H1 (cell line): ENCODE measurements around the gene CLDN7. TPM values are rescaled to one million over a fixed set of nuclear protein-coding genes. Genes with fewer than 3 reads are reported as not detected.

Source experiments
- CTCF ChIA-PET: fragments of 300-600 bp; sonication (Branson Sonifier 250); formaldehyde crosslinking; loops from one replicate; lab custom pipeline; 2021; ENCODE audit not compliant: partially characterized antibody; lab: Charles Lee
- POLR2A ChIA-PET: fragments of 300-600 bp; sonication (Branson Sonifier 250); formaldehyde crosslinking; loops from one replicate; lab custom pipeline; 2021; ENCODE audit warnings: inconsistent platforms; ENCODE audit not compliant: partially characterized antibody; lab: Charles Lee
- DNase-seq, 2 experiments: peaks; one replicate each; pipeline versions ENCODE4 v3.0.0 to v3.0.0-alpha.2; 2010 to 2022; ENCODE audit warnings: low spot score in 2 of 2, low read depth in 1 of 2, mixed read lengths in 1 of 2
- FAIRE-seq: peaks from 2 replicates; lab custom pipeline; 2011; peaks lifted over from hg19 to GRCh38; lab: Jason Lieb, UNC
- H2AFZ ChIP-seq: 2 replicates; pipeline ENCODE4 v1.8.1; 2012; ENCODE audit warnings: low read length, inconsistent platforms
- H2AK5ac ChIP-seq: 2 replicates; pipeline ENCODE4 v1.6.1; 2013; ENCODE audit warnings: low read depth, low read length
- H2BK120ac ChIP-seq: replicated peaks from 2 replicates; pipeline ENCODE3; 2013; ENCODE audit warnings: low read depth, low read length, inconsistent platforms
- H2BK12ac ChIP-seq: 2 replicates; pipeline ENCODE4 v1.6.1; 2013; ENCODE audit warnings: low read depth, low read length
- H2BK15ac ChIP-seq: 2 replicates; pipeline ENCODE4 v1.6.1; 2013; ENCODE audit warnings: low read length
- H2BK20ac ChIP-seq: 2 replicates; pipeline ENCODE4 v1.6.1; 2013; ENCODE audit warnings: low read length
- H2BK5ac ChIP-seq: 2 replicates; pipeline ENCODE4 v1.6.1; 2013; ENCODE audit warnings: low read depth, low read length
- H3K14ac ChIP-seq: 2 replicates; pipeline ENCODE4 v1.6.1; 2013; ENCODE audit warnings: inconsistent platforms; ENCODE audit not compliant: insufficient read length
- H3K18ac ChIP-seq: 2 replicates; pipeline ENCODE4 v1.6.1; 2013; ENCODE audit warnings: low read length; ENCODE audit errors: extremely low read depth
- H3K23ac ChIP-seq: 2 replicates; pipeline ENCODE4 v1.6.1; 2013; ENCODE audit warnings: inconsistent platforms; ENCODE audit not compliant: insufficient read length
- H3K23me2 ChIP-seq: 2 replicates; pipeline ENCODE4 v1.6.1; 2013; ENCODE audit warnings: low read depth, low read length
- H3K27ac ChIP-seq: 2 replicates; pipeline ENCODE4 v1.6.1; 2011; ENCODE audit warnings: low read depth, low read length, inconsistent platforms
- H3K27me3 ChIP-seq, 4 experiments: replicated peaks in 1 of 4; 1 replicate in 1 of 4; 2 replicates in 3 of 4; pipeline versions ENCODE4 v1.6.1 to v1.8.1; 2011 to 2013; ENCODE audit warnings: low read length in 3 of 4, mild to moderate bottlenecking in 3 of 4, inconsistent platforms in 2 of 4, mixed read lengths in 2 of 4, moderate library complexity in 1 of 4; ENCODE audit not compliant: control insufficient read depth in 3 of 4, insufficient read depth in 3 of 4; ENCODE audit errors: extremely low read depth in 1 of 4
- H3K36me3 ChIP-seq, 4 experiments: 2 replicates each; pipeline versions ENCODE4 v1.6.1 to v1.8.1; 2011 to 2013; ENCODE audit warnings: mild to moderate bottlenecking in 4 of 4, low read length in 3 of 4, moderate library complexity in 2 of 4, control low read depth in 1 of 4, inconsistent platforms in 1 of 4; ENCODE audit not compliant: insufficient read depth in 4 of 4, control insufficient read depth in 2 of 4
- H3K4ac ChIP-seq: replicated peaks from 2 replicates; pipeline ENCODE3; 2013; ENCODE audit warnings: low read length, low read depth, mixed read lengths, inconsistent platforms; ENCODE audit not compliant: insufficient read length
- H3K4me1 ChIP-seq, 4 experiments: replicated peaks in 1 of 4; 1 replicate in 1 of 4; 2 replicates in 3 of 4; pipeline versions ENCODE4 v1.6.1 to v1.8.1; 2011 to 2013; ENCODE audit warnings: low read length in 3 of 4, inconsistent platforms in 2 of 4, mixed read lengths in 1 of 4; ENCODE audit not compliant: insufficient read depth in 4 of 4, control insufficient read depth in 3 of 4
- H3K4me2 ChIP-seq, 2 experiments: 2 replicates each; pipeline versions ENCODE4 v1.6.1 to v1.8.1; 2011 to 2013; ENCODE audit warnings: low read depth in 2 of 2, low read length in 2 of 2, control low read depth in 1 of 2, inconsistent platforms in 1 of 2, mild to moderate bottlenecking in 1 of 2; ENCODE audit not compliant: insufficient read depth in 1 of 2
- H3K4me3 ChIP-seq, 4 experiments: fragments of 200-600, 300-600 bp in 1 of 4; sonication (generic), shearing (Covaris generic), sonication (Bioruptor Twin) in 1 of 4; 2 replicates each; pipeline versions ENCODE4 v1.5.1 to v1.8.1; 2011 to 2016; ENCODE audit warnings: low read length in 4 of 4, low read depth in 3 of 4, control low read depth in 2 of 4, inconsistent platforms in 2 of 4, mild to moderate bottlenecking in 2 of 4, mixed read lengths in 1 of 4, moderate library complexity in 1 of 4; ENCODE audit not compliant: insufficient read depth in 2 of 4; ENCODE audit errors: extremely low read depth in 1 of 4
- H3K56ac ChIP-seq: replicated peaks from 2 replicates; pipeline ENCODE3; 2013; ENCODE audit warnings: low read depth, mild to moderate bottlenecking, mixed read lengths, low read length, inconsistent platforms; ENCODE audit not compliant: insufficient read length
- H3K79me1 ChIP-seq: 2 replicates; pipeline ENCODE4 v1.6.1; 2013; ENCODE audit warnings: low read depth, low read length, control low read depth
- H3K79me2 ChIP-seq, 2 experiments: 2 replicates each; pipeline versions ENCODE4 v1.6.1 to v1.8.1; 2012 to 2013; ENCODE audit warnings: low read length in 2 of 2, mild to moderate bottlenecking in 2 of 2, inconsistent platforms in 1 of 2; ENCODE audit not compliant: insufficient read depth in 2 of 2, control insufficient read depth in 1 of 2
- H3K9ac ChIP-seq, 4 experiments: replicated peaks in 1 of 4; 1 replicate in 1 of 4; 2 replicates in 3 of 4; pipeline versions ENCODE4 v1.6.1 to v1.8.1; 2011 to 2013; ENCODE audit warnings: low read depth in 3 of 4, low read length in 3 of 4, control low read depth in 2 of 4, mild to moderate bottlenecking in 2 of 4, moderate library complexity in 2 of 4, inconsistent platforms in 1 of 4; ENCODE audit errors: extremely low read depth in 1 of 4
- H3K9me3 ChIP-seq, 2 experiments: 2 replicates each; pipeline versions ENCODE4 v1.6.1 to v1.8.1; 2012 to 2013; ENCODE audit warnings: mild to moderate bottlenecking in 2 of 2, moderate library complexity in 2 of 2, control low read depth in 1 of 2, inconsistent platforms in 1 of 2, low read depth in 1 of 2, low read length in 1 of 2, mixed read lengths in 1 of 2; ENCODE audit not compliant: insufficient read depth in 2 of 2
- H4K20me1 ChIP-seq, 2 experiments: replicated peaks in 1 of 2; 2 replicates each; pipeline versions ENCODE3 to v1.8.1; 2011 to 2013; ENCODE audit warnings: inconsistent platforms in 2 of 2, low read length in 2 of 2, mild to moderate bottlenecking in 1 of 2; ENCODE audit not compliant: insufficient read depth in 2 of 2, control insufficient read depth in 1 of 2
- H4K5ac ChIP-seq: 2 replicates; pipeline ENCODE4 v1.6.1; 2013; ENCODE audit warnings: low read length, low read depth, mixed read lengths, inconsistent platforms; ENCODE audit not compliant: insufficient read length
- H4K8ac ChIP-seq: 2 replicates; pipeline ENCODE4 v1.8.0; 2013; ENCODE audit warnings: mild to moderate bottlenecking, moderate library complexity, low read length, inconsistent platforms; ENCODE audit not compliant: insufficient read depth; ENCODE audit errors: extremely low read depth
- H4K91ac ChIP-seq: replicated peaks from 2 replicates; pipeline ENCODE3; 2013; ENCODE audit warnings: low read length, mixed read lengths, inconsistent platforms; ENCODE audit not compliant: insufficient read length
- CHD1 ChIP-seq: IDR thresholded peaks from 2 replicates; pipeline ENCODE4 v1.6.1; 2012; ENCODE audit warnings: low read depth, low read length, improper control_type of control experiment
- E2F6 ChIP-seq: IDR thresholded peaks from 2 replicates; pipeline ENCODE4 v1.6.1; 2012; ENCODE audit warnings: inconsistent platforms
- POLR2A ChIP-seq, 2 experiments: IDR thresholded peaks; 1 replicate in 1 of 2; 2 replicates in 1 of 2; pipeline ENCODE4 v1.6.1; 2011; ENCODE audit warnings: low read depth in 2 of 2, low read length in 2 of 2, mild to moderate bottlenecking in 2 of 2; ENCODE audit errors: control extremely low read depth in 1 of 2
- SP2 ChIP-seq: IDR thresholded peaks from 2 replicates; pipeline ENCODE4 v1.6.1; 2012; ENCODE audit warnings: mild to moderate bottlenecking, low read length, inconsistent platforms
- WGBS, 2 experiments: shearing (Covaris generic) in 1 of 2; methylation state at CpG; one replicate each; pipeline versions ENCODE4 v1.1.6 to v1.1.7; 2013 to 2015; ENCODE audit warnings: low lambda C conversion rate in 2 of 2, mixed read lengths in 2 of 2, inconsistent platforms in 1 of 2, low coverage in 1 of 2, missing lambda C conversion rate in 1 of 2; ENCODE audit not compliant: insufficient replicate concordance in 2 of 2, insufficient coverage in 1 of 2, insufficient read length in 1 of 2; ENCODE audit errors: extremely low coverage in 1 of 2, missing lambda C conversion rate in 1 of 2; 5-methylcytosine and 5-hydroxymethylcytosine counted together
- polyA plus RNA-seq, 7 experiments: library from polyadenylated mRNA; depleted of rRNA in 3 of 7; stranded (reverse) in 5 of 7; unstranded in 2 of 7; fragments of >200 nt in 5 of 7; fragments of 200-250 nt in 2 of 7; gene quantifications; 1 replicate in 5 of 7; 2 replicates in 1 of 7; 4 replicates in 1 of 7; pipeline versions ENCODE4 v1.2.1 to v1.2.3, GENCODE V29; 2011 to 2013; ENCODE audit warnings: missing spikeins in 2 of 7, mixed read lengths in 2 of 7
- total RNA-seq: library from RNA; stranded (reverse); fragmentation: NEBNext Ultra II Directional; extraction: Animal tissue kit (Norgen Biotek cat#: 25700); gene quantifications from 2 replicates; pipeline ENCODE4 v1.2.1, GENCODE V29; 2021

CLDN7 gene
- total and polyA plus RNA-seq, 2 of the 8 experiments (the other 6 are each of a cell fraction or from before 2014, with no cell fraction given): 118 to 119 TPM

DNA sequence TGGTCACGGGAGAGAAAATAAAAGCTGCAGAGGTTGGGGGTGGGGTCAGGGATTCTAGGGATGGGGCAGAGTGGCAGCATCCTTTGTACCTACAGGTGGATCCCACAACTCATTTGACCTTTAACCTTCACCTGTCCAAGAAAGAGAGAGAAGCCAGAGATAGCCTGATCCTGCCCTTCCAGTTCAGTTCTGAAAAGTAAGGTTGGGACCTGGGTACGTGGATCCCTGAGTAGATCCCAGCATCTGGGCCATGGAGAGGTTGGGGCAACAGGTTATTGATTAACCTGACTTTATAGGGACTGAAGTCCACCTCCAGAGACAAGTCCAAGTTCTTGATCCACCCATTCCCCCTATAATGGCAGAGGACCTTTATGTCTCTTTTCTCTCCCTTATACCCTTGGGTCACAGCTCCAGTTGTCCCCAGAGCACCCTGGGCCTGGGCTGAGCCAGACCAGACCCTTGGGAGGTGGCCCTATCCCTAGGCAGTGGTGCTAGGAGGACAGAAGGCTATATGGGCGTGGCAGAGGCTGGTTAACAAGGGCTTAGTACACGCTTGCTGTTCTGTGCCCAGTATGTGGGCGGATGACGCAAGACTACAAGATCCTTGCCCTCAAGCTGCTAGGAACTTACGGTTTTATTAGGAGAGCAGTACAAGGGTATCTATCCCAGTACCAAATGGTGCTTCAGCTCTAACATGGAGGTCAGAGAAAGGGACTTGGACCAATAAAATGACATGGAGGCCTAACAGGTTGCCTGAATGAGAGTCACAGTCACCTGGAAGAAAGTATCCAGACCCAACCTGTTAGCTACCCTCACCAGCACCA lies 3.3 kb downstream of the CLDN7 start:
- peaks cover 0 to 33% of the 10 kb centered on the region in 2 experiments; a peak in 2 of 4 replicates for H3K79me2 ChIP-seq
- peaks cover 15% of the 10 kb centered on the region for H3K23me2 ChIP-seq
- peaks cover 4 to 13% (median 6%) of the 10 kb centered on the region in 4 experiments; a peak in 6 of 7 replicates for H3K4me1 ChIP-seq
- H2BK5ac ChIP-seq: no peak overlapping the region; the same call in 1 of the 2 replicates
- no peak overlapping the region for H3K18ac ChIP-seq
- H2BK15ac ChIP-seq: no peak overlapping the region
- peak overlapping the region; percentile 75; the same call in 1 of the 2 replicates for H2BK12ac ChIP-seq
- H3K4me3 ChIP-seq: no peak overlapping the region
- H3K9me3 ChIP-seq: no peaks in the 10 kb centered on the region
- no peak for DNase-seq
- peak overlapping the region; percentile 65; the same call in 1 of the 2 replicates for H2AK5ac ChIP-seq
- no peak for FAIRE-seq
- 0 out of 2 replicates have a peak overlapping the region, but pooled peaks have one; percentile 82 for H4K8ac ChIP-seq
- H3K79me1 ChIP-seq: peaks cover 9% of the 10 kb centered on the region
- no peak overlapping the region for H2AFZ ChIP-seq
- no peak overlapping the region for H4K5ac ChIP-seq
- no peak overlapping the region for H2BK120ac ChIP-seq
- H3K4me2 ChIP-seq: peak overlapping the region in 1 of 2 experiments; percentile 91; a peak in 1 of 4 replicates
- ChIA-PET POLR2A (interaction anchor here (0.6 to 13.7 kb wide), 16 partner anchors 8 to 773 kb away, joined by 3 to 161 read pairs (median 10); partner anchors contain the start of genes ACADVL, ACAP1, CTDNEP1 and DLG4), CTCF (interaction anchor here (0.6 to 2.1 kb wide), 4 partner anchors 11 to 129 kb away, joined by 3 to 5 read pairs (median 4); no protein-coding TSS in a partner anchor)
- no peak overlapping the region for H4K91ac ChIP-seq
- H3K27me3 ChIP-seq: no peaks in the 10 kb centered on the region
- no peak overlapping the region for H3K56ac ChIP-seq
- 92% methylated on average over 7 of the region's 7 CpGs; no CpG with 5 or more reads in 1 of the 2 experiments for WGBS, 2 experiments
- H3K27ac ChIP-seq: no peak overlapping the region
- H2BK20ac ChIP-seq: no peak overlapping the region
- H3K23ac ChIP-seq: no peak overlapping the region
- H3K9ac ChIP-seq: peak overlapping the region in 1 of 4 experiments; percentile 35; a peak in 1 of 7 replicates
- H3K4ac ChIP-seq: no peak overlapping the region
- H3K14ac ChIP-seq: no peak overlapping the region
- peaks cover 2 to 41% (median 21%) of the 10 kb centered on the region in 4 experiments for H3K36me3 ChIP-seq
- H4K20me1 ChIP-seq: peaks cover 6 to 13% of the 10 kb centered on the region in 2 experiments
- TF ChIP-seq POLR2A (IDR thresholded peaks at IDR 0.05; ENCODE audit: control extremely low read depth in 1 of 2, low read depth in 2 of 2, low read length in 2 of 2): peak; percentile 32 to 74; a peak in 2 of 3 replicates
- no peak for TF ChIP-seq SP2
- TF ChIP-seq E2F6: no peak
- no peak for TF ChIP-seq CHD1
